Myometrial cell (primary cell): ENCODE data around the gene KRTAP1-1. TPM values are rescaled to one million over a fixed set of nuclear protein-coding genes. Genes with fewer than 3 reads are reported as not detected.

Experiments used
- total RNA-seq: library from RNA; depleted of rRNA; stranded (reverse); fragments of >200 nt; gene quantifications from 2 replicates; pipeline ENCODE4 v1.2.3, GENCODE V29; 2015

Gene KRTAP1-1, protein sequence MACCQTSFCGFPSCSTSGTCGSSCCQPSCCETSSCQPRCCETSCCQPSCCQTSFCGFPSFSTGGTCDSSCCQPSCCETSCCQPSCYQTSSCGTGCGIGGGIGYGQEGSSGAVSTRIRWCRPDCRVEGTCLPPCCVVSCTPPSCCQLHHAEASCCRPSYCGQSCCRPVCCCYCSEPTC
- total RNA-seq = 0.35 TPM in 1 of 2 replicates, not detected in the other

DNA sequence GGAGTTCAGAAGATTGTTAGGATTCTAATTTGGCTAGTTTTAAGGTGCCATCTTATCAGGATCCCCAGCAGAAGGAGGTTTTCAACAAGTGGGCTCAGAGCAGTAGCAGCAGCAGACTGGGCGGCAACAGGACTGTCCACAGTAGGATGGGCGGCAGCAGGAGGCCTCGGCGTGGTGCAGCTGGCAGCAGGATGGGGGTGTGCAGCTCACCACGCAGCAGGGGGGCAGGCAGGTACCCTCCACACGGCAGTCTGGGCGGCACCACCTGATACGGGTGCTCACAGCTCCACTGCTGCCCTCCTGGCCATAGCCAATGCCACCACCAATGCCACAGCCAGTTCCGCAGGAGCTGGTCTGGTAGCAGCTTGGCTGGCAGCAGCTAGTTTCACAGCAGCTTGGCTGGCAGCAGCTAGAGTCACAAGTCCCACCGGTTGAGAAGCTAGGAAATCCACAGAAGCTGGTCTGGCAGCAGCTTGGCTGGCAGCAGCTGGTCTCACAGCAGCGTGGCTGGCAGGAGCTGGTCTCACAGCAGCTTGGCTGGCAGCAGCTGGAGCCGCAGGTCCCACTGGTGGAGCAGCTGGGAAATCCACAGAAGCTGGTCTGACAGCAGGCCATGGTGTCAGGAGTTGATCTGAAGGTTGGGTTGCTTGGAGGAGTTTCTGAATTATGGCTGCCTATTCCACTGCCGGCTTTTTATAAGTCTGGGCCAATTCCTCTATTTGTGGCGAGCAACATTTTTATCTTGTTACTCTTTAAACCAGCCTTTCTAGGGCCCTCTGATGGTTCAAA, at the start of gene KRTAP1-1:
Gene KRTAP1-1 (minus strand): TSS at position 668 of the 789 bp plus-strand sequence. CDS start 53 bp downstream, at position 615.

DNA sequence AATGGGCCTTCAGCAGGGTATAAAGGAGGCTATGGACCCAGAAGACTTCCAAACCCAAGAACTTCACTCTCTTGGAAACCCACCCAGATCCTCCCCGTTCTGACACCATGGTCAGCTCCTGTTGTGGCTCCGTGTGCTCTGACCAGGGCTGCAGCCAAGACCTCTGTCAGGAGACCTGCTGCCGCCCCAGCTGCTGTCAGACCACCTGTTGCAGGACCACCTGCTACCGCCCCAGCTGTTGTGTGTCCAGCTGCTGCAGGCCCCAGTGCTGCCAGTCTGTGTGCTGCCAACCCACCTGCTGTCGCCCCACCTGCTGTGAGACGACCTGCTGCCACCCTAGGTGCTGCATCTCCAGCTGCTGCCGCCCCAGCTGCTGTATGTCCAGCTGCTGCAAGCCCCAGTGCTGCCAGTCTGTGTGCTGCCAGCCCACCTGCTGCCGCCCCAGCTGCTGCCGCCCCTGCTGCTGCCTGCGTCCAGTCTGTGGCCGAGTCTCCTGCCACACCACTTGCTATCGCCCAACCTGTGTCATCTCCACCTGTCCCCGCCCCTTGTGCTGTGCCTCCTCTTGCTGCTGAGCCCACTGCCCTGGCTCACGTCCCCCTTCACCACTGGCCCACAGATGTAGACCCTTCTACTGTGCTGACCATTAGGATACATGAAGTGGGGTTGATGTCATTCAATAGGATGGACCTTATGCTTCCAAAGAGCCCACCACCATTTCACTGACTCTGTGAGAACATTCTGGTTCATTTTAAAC, 43.0 kb upstream of the KRTAP1-1 start, which contains the start of gene KRTAP4-7:
Gene KRTAP4-7 (plus strand): TSS at position 51 of the 757 bp plus-strand sequence. CDS start 57 bp downstream, at position 108.

DNA sequence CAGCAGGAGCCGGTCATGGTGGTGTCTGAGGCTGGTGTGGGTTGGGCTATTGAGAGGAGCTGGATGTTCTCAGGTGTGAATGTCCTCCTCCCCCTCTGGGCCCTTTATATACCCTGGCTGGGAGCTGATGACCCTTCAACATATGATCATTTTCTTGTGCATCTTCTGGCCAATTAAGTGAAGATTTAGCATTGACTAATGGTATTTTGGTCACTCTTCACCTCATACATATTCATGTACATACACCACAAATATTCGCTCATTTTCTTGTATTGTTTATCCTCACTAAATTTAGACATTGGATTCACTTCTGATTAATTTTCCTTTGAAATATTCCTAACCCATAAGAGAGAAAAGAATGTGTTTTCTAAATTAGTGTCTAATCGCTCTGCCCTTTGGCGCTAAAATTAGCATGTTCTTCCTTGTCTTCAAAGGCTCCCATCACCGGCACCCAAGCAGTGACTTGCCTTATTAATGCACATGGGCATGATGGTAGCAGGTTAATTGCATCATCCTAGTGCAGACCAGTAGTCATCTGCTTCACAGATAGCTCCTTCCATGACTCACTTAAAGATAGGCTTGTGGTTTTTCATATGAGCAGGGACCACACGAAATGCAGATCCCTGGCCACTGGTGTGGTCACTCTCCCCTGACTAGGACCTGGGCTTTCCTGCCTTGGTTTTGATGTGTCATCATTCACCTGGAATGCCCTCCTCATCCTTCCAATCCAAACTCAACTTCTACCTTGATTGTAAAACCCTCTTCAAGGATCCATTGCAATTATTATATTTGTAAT, 24.8 kb upstream of the KRTAP1-1 start, which contains the start of gene KRTAP2-4:
Gene KRTAP2-4 (minus strand): TSS at position 51 of the 796 bp plus-strand sequence. CDS start 34 bp downstream, at position 17.

DNA sequence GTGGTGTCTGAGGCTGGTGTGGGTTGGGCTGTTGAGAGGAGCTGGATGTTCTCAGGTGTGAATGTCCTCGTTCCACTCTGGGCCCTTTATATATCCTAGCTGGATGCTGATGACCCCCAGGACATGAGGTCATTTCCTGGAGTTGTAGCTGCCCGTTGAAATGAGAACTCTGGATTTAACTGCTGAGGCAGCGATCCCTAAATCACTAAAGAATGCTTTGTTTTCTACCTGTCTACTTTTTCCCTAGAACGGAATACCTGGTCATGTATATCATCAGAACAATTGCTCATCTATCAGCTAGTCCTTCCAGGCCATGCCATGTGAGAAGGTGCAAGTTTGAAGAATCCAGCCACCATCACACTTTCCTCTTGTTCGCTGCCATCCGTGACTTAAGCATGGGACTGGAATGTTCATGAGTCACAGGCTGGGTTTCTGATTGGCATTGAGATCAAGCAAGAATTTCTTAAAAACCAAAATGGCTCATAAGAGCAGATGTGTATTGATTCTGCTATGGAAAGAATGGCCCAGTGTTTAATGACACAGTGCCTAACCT, 18.9 kb upstream of the KRTAP1-1 start, which contains the start of gene KRTAP2-3:
Gene KRTAP2-3 (minus strand): TSS at position 63 of the 553 bp plus-strand sequence. CDS start 64 bp downstream, outside the sequence.

DNA sequence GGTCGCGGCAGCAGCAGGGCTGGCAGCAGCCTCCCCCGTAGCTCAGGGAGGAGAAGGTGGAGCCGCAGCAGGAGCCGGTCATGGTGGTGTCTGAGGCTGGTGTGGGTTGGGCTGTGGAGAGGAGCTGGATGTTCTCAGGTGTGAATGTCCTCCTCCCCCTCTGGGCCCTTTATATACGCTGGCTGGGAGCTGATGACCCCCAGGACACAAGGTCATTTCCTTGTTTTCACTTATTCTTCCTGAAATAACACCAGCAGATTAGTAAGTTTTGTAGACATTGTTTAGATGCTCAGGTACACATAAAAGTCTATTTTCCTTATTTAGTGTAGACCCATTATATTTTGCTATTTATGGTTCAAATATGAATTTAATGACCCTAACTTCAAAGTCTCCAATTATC, 13.9 kb upstream of the KRTAP1-1 start, which contains the start of gene KRTAP2-2:
Gene KRTAP2-2 (minus strand): TSS at position 101 of the 400 bp plus-strand sequence. CDS start 19 bp downstream, at position 82.

DNA sequence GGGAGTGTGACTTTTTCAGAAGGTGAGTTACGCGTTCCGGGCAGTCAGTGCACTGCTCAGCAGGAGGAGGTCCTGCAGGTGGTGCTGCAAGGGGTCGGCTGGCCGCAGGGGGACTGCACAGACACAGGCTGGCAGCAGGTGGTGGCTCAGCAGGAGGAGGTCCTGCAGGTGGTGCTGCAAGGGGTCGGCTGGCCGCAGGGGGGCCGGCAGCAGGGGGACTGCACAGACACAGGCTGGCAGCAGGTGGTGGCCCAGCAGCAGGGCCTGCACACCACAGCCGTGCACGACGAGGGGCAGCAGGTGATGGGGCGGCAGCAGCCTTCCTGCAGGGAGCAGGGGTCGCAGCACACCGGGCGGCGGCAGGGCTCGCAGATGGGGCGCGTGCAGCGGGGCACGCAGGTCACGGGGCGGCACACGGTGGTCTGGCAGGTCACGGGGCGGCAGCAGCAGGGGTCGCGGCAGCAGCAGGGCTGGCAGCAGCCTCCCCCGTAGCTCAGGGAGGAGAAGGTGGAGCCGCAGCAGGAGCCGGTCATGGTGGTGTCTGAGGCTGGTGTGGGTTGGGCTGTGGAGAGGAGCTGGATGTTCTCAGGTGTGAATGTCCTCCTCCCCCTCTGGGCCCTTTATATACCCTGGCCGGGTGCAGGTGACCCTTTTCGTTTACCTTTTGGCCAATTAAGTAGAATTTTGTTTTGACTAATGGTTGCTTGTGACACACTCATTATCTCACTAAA, 5.7 kb upstream of the KRTAP1-1 start, which contains the start of gene KRTAP2-1:
Gene KRTAP2-1 (minus strand): TSS at position 582 of the 731 bp plus-strand sequence. CDS start 49 bp downstream, at position 533.

DNA sequence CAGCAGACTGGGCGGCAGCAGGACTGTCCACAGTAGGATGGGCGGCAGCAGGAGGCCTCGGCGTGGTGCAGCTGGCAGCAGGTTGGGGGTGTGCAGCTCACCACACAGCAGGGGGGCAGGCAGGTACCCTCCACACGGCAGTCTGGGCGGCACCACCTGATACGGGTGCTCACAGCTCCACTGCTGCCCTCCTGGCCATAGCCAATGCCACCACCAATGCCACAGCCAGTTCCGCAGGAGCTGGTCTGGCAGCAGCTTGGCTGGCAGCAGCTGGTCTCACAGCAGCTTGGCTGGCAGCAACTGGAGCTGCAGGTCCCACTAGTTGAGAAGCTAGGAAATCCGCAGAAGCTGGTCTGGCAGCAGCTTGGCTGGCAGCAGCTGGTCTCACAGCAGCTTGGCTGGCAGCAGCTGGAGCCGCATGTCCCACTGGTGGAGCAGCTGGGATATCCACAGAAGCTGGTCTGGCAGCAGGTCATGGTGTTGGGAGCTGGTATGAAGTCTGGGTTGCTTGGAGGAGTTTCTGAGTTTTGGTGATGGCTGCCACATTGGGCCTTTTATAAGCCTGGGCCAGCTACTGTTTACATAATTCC, 6.8 kb downstream of the KRTAP1-1 start, which contains the start of gene KRTAP1-3:
Gene KRTAP1-3 (minus strand): TSS at position 529 of the 590 bp plus-strand sequence. CDS start 53 bp downstream, at position 476.

DNA sequence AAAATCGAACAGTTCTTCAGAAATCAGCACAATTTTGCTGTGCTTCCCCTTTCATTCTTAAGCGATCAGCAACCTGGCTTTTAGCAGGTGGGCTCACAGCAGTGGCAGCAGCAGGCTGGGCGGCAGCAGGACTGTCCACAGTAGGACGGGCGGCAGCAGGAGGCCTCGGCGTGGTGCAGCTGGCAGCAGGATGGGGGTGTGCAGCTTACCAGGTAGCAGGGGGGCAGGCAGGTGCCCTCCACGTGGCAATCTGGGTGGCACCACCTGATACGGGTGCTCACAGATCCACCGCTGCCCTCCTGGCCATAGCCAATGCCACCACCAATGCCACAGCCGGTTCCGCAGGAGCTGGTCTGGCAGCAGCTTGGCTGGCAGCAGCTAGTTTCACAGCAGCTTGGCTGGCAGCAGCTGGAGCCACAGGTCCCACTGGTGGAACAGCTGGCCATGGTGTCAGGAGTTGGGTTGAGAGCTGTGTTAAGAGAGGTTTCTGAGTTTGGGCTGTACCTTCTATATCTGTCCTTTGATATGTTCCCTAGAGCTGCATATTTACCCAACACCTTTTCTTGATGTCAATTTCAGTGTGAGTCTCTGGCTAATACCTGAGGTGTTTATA, 11.5 kb downstream of the KRTAP1-1 start, which contains the start of gene KRTAP1-4:
Gene KRTAP1-4 (minus strand): TSS at position 563 of the 613 bp plus-strand sequence. CDS start 117 bp downstream, at position 446.

DNA sequence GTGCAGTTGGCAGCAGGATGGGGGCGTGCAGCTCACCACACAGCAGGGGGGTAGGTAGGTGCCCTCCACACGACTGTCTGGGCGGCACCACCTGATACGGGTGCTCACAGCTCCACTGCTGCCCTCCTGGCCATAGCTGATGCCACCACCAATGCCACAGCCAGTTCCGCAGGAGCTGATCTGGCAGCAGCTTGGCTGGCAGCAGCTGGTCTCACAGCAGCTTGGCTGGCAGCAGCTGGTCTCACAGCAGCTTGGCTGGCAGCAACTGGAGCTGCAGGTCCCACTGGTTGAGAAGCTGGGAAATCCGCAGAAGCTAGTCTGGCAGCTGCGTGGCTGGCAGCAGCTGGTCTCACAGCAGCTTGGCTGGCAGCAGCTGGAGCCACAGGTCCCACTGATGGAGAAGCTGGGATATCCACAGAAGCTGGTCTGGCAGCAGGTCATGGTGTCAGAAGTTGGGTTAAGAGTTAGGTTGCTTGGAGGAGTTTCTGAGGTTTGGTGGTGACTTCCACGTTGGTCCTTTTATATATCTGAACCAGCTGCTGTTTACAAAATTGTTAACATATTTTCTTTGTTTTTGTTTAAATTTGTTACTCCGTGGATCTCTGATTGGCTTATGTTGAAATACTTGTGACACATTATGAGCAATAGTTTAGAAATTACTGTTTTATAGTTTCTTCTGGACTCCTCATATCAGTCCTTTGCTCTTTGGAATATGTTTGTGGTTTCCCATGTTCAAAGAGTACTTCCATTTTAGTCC, 14.4 kb downstream of the KRTAP1-1 start, which contains the start of gene KRTAP1-5:
Gene KRTAP1-5 (minus strand): TSS at position 494 of the 757 bp plus-strand sequence. CDS start 53 bp downstream, at position 441.

DNA sequence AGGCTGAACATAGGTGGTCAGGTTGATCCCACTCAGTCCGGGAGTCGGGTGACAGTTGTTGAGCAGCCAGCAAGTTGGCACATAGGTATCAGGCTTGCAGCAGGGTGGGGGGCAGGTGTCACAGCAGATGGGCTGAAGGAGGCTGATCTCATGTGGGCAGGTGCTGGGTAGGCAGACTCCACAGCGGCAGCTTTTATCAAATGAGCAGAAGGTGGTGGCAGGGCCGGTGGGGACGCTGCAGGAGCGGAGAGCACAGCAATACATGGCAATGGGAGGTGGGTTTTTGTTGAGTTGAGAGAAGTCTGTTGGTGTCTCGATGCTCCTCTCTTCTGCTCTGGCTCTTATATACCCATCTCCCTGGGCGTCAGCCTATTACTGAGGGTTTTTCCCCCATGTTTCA, 32.4 kb downstream of the KRTAP1-1 start, which contains the start of gene KRTAP3-1:
Gene KRTAP3-1 (minus strand): TSS at position 318 of the 400 bp plus-strand sequence. CDS start 54 bp downstream, at position 264.

DNA sequence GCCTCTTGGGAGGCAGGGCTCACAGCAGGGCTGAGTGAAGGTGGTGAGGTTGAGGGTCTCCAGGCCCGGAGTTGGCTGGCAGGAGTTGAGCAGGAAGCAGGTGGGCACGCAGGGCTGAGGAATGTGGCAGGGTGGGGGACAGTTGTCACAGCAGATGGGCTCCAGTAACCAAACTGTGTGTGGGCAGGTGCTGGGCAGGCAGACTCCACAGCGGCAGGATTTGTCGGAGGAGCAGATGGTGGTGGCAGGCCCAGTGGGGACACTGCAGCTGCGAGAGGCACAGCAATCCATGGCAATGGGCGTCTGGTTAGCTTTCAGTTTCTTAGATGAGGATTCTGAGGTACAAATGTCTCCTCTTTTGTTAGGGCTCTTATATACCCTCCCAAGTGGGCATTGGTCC, 41.7 kb downstream of the KRTAP1-1 start, which contains the start of gene KRTAP3-2:
Gene KRTAP3-2 (minus strand): TSS at position 344 of the 400 bp plus-strand sequence. CDS start 53 bp downstream, at position 291.

DNA sequence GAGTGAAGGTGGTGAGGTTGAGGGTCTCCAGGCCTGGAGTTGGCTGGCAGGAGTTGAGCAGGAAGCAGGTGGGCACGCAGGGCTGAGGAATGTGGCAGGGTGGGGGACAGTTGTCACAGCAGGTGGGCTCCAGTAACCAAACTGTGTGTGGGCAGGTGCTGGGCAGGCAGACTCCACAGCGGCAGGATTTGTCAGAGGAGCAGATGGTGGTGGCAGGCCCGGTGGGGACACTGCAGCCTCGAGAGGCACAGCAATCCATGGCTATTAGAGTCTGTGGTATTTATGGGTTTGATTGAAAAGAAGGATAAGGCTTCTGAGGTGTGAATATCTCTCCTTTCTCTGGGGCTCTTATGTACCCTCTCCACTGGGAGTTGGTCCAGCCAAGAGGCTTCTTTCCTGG, 47.4 kb downstream of the KRTAP1-1 start, which contains the start of gene KRTAP3-3:
Gene KRTAP3-3 (minus strand): TSS at position 326 of the 400 bp plus-strand sequence. CDS start 67 bp downstream, at position 259.

Other genes starting within 250 kb of the KRTAP1-1 start
- gene KRT28, start 241.5 kb downstream of the KRTAP1-1 start, total RNA-seq = not detected in 2 replicates
- gene KRT10, start 218.8 kb downstream of the KRTAP1-1 start, total RNA-seq = 14.4 and 20.9 TPM in 2 replicates
- under 0.01 TPM in 1 of 2 replicates, not detected in the other for gene KRT12, start 174.2 kb downstream of the KRTAP1-1 start, total RNA-seq
- gene KRT20, start 156.2 kb downstream of the KRTAP1-1 start, total RNA-seq = not detected in 2 replicates
- gene KRT23, start 103.8 kb downstream of the KRTAP1-1 start, total RNA-seq = 3.5 and 4.3 TPM in 2 replicates
- gene KRT39, start 74.5 kb downstream of the KRTAP1-1 start, total RNA-seq = not detected in 2 replicates
- gene KRT40, start 57.1 kb downstream of the KRTAP1-1 start, total RNA-seq = not detected in 2 replicates
- gene KRTAP3-3, start 47.3 kb downstream of the KRTAP1-1 start, total RNA-seq = not detected in 2 replicates
- gene KRTAP3-2, start 41.5 kb downstream of the KRTAP1-1 start, total RNA-seq = not detected in 2 replicates
- gene KRTAP3-1, start 32.3 kb downstream of the KRTAP1-1 start, total RNA-seq = not detected in 2 replicates
- gene KRTAP1-5, start 14.2 kb downstream of the KRTAP1-1 start, total RNA-seq = 15.4 and 18.2 TPM in 2 replicates
- not detected in 2 replicates for gene KRTAP1-4, start 11.3 kb downstream of the KRTAP1-1 start, total RNA-seq
- gene KRTAP1-3, start 6.6 kb downstream of the KRTAP1-1 start, total RNA-seq = not detected in 2 replicates
- gene KRTAP2-1, start 5.9 kb upstream of the KRTAP1-1 start, total RNA-seq = not detected in 2 replicates
- gene KRTAP2-2, start 13.8 kb upstream of the KRTAP1-1 start, total RNA-seq = not detected in 2 replicates
- gene KRTAP2-3, start 18.7 kb upstream of the KRTAP1-1 start, total RNA-seq = 0.89 TPM in 1 of 2 replicates, not detected in the other
- gene KRTAP2-4, start 24.4 kb upstream of the KRTAP1-1 start, total RNA-seq = not detected in 2 replicates
- not detected in 2 replicates for gene KRTAP4-7, start 42.7 kb upstream of the KRTAP1-1 start, total RNA-seq
- not detected in 2 replicates for gene KRTAP4-8, start 56.7 kb upstream of the KRTAP1-1 start, total RNA-seq
- not detected in 2 replicates for gene KRTAP4-16, start 60.8 kb upstream of the KRTAP1-1 start, total RNA-seq
- gene KRTAP4-9, start 63.9 kb upstream of the KRTAP1-1 start, total RNA-seq = not detected in 2 replicates
- gene KRTAP4-11, start 76.9 kb upstream of the KRTAP1-1 start, total RNA-seq = not detected in 2 replicates
- gene KRTAP4-12, start 82.7 kb upstream of the KRTAP1-1 start, total RNA-seq = not detected in 2 replicates
- not detected in 2 replicates for gene KRTAP4-6, start 99.1 kb upstream of the KRTAP1-1 start, total RNA-seq
- not detected in 2 replicates for gene KRTAP4-5, start 108.4 kb upstream of the KRTAP1-1 start, total RNA-seq
- gene KRTAP4-4, start 119.3 kb upstream of the KRTAP1-1 start, total RNA-seq = not detected in 2 replicates
- gene KRTAP4-3, start 126.8 kb upstream of the KRTAP1-1 start, total RNA-seq = not detected in 2 replicates
- not detected in 2 replicates for gene KRTAP4-2, start 136.8 kb upstream of the KRTAP1-1 start, total RNA-seq
- gene KRTAP4-1, start 143.5 kb upstream of the KRTAP1-1 start, total RNA-seq = not detected in 2 replicates
- gene KRTAP9-1, start 148.4 kb upstream of the KRTAP1-1 start, total RNA-seq = not detected in 2 replicates
- gene KRTAP9-2, start 185.2 kb upstream of the KRTAP1-1 start, total RNA-seq = not detected in 2 replicates
- gene KRTAP9-3, start 191.0 kb upstream of the KRTAP1-1 start, total RNA-seq = not detected in 2 replicates
- gene KRTAP9-8, start 196.5 kb upstream of the KRTAP1-1 start, total RNA-seq = not detected in 2 replicates
- not detected in 2 replicates for gene KRTAP9-4, start 208.2 kb upstream of the KRTAP1-1 start, total RNA-seq
- gene KRTAP9-9, start 213.9 kb upstream of the KRTAP1-1 start, total RNA-seq = not detected in 2 replicates
- not detected in 2 replicates for gene KRTAP9-6, start 223.9 kb upstream of the KRTAP1-1 start, total RNA-seq
- gene KRTAP9-7, start 234.2 kb upstream of the KRTAP1-1 start, total RNA-seq = not detected in 2 replicates